Subcutaneous adipose tissue (tissue), 4 donors: ENCODE results near the gene CYP2C8. TPM values are rescaled to one million over a fixed set of nuclear protein-coding genes. Genes with fewer than 3 reads are reported as not detected.

Experiments
- CTCF ChIP-seq: fragments of 450-650 bp; IDR thresholded peaks from one replicate; pipeline ENCODE4 v1.5.1; 2016; ENCODE audit warnings: low read depth, mild to moderate bottlenecking, control low read depth, antibody characterized with exemption, moderate library complexity
- total RNA-seq, 4 donors: library from RNA; depleted of rRNA; stranded (reverse); fragments of >200 nt; gene quantifications; one replicate each; pipeline ENCODE4 v1.1.0, GENCODE V29; 2016

The CYP2C8 gene
- not detected for total RNA-seq

GRCh38 chr10:95069286-95069685, at the start of gene CYP2C8:
TSS of gene CYP2C8 (minus strand) at chr10:95069497. CDS start at chr10:95069402, 95 bp downstream.
- no peak for TF ChIP-seq CTCF

GRCh38 chr10:95116869-95117269, 47.6 kb upstream of the CYP2C8 start:
- TF ChIP-seq CTCF: no peak

- no peak for TF ChIP-seq CTCF
Measured at GRCh38 chr10:95097805-95098204, 28.5 kb upstream of the CYP2C8 start.

GRCh38 chr10:95096143-95096542, 26.8 kb upstream of the CYP2C8 start:
- TF ChIP-seq CTCF: no peak

- no peak for TF ChIP-seq CTCF
Measured at GRCh38 chr10:95077556-95077955, 8.3 kb upstream of the CYP2C8 start.

GRCh38 chr10:95071107-95071660, 1.9 kb upstream of the CYP2C8 start:
- no peak for TF ChIP-seq CTCF

- TF ChIP-seq CTCF: no peak
Measured at GRCh38 chr10:95056744-95057363, 12.4 kb downstream of the CYP2C8 start.
